Kidney epithelial cell (primary cell): Measurements from ENCODE around the gene GSTT4. TPM values are rescaled to one million over a fixed set of nuclear protein-coding genes. Genes with fewer than 3 reads are reported as not detected.

Experiments
- DNase-seq: peaks from one replicate; pipeline ENCODE4 v3.0.0-alpha.2; 2010; ENCODE audit warnings: low read depth
- H3K27me3 ChIP-seq: 2 replicates; pipeline ENCODE4 v1.6.0; 2011; ENCODE audit warnings: low read length; ENCODE audit not compliant: control insufficient read depth, insufficient read depth
- H3K36me3 ChIP-seq: 2 replicates; pipeline ENCODE4 v1.5.1; 2011; ENCODE audit warnings: low read length; ENCODE audit not compliant: control insufficient read depth, insufficient read depth
- H3K4me3 ChIP-seq: 2 replicates; pipeline ENCODE4 v1.5.1; 2011; ENCODE audit warnings: low read depth, mild to moderate bottlenecking, control low read depth, low read length
- total RNA-seq: library from RNA; depleted of rRNA; stranded (reverse); fragments of >200 nt; gene quantifications from 2 replicates; pipeline ENCODE4 v1.2.3, GENCODE V29; 2015
- TF ChIP-seq, protein P1 (sequence below): IDR thresholded peaks from 2 replicates; pipeline ENCODE4 v1.5.1; 2011; ENCODE audit warnings: mild to moderate bottlenecking, moderate library complexity, low read length, control low read depth, inconsistent platforms; ENCODE audit not compliant: insufficient read depth, poor library complexity, severe bottlenecking

The GSTT4 gene
- total RNA-seq, 1 donor from 2014 or later, result not detected

DNA sequence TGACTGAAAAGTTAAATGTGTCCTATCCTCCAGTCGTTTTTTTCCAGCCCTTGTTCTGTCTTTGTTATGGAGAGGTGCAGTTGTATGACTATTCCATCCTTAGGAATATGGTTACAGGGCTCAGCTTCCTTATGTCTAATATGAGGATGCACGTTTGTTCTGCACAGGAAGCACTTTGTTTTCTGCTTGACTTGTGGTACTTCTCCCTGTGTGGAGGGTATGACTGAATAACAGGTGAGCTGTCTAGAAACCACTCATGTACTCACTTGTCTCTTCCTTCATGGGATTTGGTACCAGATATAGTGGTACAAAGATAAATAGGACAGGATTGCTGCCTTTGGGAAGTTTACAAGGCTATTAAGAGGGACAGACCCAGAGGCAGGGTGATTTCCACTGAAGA lies 23.3 kb upstream of the GSTT4 start:
- TF ChIP-seq, protein P1, sequence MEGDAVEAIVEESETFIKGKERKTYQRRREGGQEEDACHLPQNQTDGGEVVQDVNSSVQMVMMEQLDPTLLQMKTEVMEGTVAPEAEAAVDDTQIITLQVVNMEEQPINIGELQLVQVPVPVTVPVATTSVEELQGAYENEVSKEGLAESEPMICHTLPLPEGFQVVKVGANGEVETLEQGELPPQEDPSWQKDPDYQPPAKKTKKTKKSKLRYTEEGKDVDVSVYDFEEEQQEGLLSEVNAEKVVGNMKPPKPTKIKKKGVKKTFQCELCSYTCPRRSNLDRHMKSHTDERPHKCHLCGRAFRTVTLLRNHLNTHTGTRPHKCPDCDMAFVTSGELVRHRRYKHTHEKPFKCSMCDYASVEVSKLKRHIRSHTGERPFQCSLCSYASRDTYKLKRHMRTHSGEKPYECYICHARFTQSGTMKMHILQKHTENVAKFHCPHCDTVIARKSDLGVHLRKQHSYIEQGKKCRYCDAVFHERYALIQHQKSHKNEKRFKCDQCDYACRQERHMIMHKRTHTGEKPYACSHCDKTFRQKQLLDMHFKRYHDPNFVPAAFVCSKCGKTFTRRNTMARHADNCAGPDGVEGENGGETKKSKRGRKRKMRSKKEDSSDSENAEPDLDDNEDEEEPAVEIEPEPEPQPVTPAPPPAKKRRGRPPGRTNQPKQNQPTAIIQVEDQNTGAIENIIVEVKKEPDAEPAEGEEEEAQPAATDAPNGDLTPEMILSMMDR, result no peak
- DNase-seq, result no peak
- H3K4me3 ChIP-seq, result no peak overlapping the region

DNA sequence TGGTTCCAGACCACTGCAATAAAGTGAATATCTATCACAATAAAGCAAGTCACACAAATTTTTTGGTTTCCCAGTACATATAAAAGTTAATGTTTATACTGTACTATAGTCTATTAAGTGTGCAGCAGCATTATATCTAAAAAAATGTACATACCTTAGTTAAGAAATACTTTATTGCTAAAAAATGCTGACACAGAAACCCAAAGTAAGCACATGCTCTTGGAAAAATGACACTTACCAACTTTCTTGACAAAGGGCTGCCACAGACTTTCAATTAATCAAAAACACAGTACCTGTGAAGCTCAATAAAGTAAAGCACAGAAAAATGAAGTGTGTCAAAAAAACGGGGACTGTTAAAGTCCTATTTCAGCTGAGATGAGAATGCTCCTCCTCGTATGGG lies 22.7 kb upstream of the GSTT4 start:
- Histone ChIP-seq H3K36me3 (no peaks in the 10 kb centered on the region), H3K27me3 (no peaks in the 10 kb centered on the region), H3K4me3 (no peak overlapping the region)
- DNase-seq, result no peak
- TF ChIP-seq, protein P1, result no peak

More for the DNA sequence above, 23.3 kb upstream of the GSTT4 start:
- Histone ChIP-seq H3K27me3 (no peaks in the 10 kb centered on the region), H3K36me3 (no peaks in the 10 kb centered on the region)

DNA sequence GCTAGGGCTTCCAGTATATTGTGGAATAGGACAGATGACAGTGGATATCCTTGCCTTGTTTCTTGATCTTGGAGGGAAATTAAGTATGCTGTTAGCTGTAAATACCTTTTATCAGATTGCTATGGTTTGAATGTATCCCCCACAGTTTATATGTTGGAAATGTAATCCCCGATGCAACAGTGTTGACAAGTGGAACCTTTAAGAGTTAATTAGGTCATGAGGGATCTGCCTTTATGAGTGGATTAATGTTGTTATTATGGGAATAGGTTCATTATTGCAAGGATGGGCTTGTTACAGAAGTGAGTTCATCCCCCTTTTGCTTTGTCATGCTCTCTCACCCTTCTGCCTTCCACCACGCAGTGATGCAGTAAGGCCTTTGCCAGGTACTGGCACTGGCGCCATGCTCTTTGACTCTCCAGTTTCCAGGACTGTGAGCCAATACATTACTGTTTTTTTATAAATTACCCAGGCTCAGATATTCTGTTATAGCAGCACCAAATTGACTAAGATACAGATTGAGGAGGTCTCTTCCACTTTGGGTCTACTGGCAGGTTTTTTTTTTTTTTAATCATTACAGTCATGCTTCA lies 22.2 kb upstream of the GSTT4 start:
- Histone ChIP-seq H3K27me3 (no peaks in the 10 kb centered on the region), H3K36me3 (no peaks in the 10 kb centered on the region), H3K4me3 (no peak overlapping the region)
- no peak for DNase-seq
- TF ChIP-seq, protein P1, result no peak

DNA sequence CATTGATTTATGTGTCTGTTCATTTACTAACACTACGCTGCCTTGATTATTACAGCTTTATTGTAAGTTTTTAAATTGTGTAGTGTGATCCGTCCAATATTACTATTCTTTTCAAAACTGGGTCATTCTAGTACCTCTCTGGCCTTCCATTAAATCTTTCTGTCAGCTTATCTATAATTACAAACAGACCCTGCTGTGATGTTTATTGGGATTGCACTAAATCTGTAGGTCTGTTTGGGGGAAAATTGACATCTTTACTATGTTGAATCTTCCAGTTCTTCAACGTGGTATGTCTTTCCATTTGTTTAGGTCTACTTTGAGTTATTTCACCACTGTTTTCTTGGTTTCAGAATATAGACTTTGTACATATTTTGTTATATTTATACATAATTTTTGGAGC lies 21.5 kb upstream of the GSTT4 start:
- TF ChIP-seq, protein P1, result no peak
- no peak for DNase-seq
- Histone ChIP-seq H3K36me3 (no peaks in the 10 kb centered on the region), H3K27me3 (no peaks in the 10 kb centered on the region), H3K4me3 (no peak overlapping the region)

GRCh38 chr22:24026056-24026455 lies 20.8 kb upstream of the GSTT4 start:
- H3K27me3 ChIP-seq, result no peaks in the 10 kb centered on the region
- DNase-seq, result no peak
- TF ChIP-seq, protein P1, result no peak
- H3K36me3 ChIP-seq, result no peaks in the 10 kb centered on the region
- H3K4me3 ChIP-seq, result no peak overlapping the region

DNA sequence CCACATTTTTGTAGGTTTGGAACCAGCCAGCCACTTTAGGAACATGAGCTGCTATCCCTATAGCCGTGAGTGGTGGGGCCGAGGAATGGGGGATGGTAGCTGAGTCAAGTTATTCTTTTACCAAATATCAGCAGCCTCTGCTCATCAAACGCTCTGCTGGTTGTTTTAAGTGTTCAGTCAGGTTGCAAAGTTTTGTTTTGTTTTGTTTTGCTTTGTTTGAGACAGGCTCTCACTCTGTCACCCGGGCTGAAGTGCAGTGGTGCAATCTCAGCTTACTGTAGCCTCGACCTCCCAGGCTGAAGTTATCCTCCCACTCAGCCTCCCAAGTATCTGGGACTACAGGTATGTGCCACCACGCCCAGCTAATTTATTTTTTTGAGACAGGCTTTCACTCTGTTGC lies 20.2 kb upstream of the GSTT4 start:
- no peak for DNase-seq
- Histone ChIP-seq H3K4me3 (no peak overlapping the region), H3K36me3 (no peaks in the 10 kb centered on the region), H3K27me3 (no peaks in the 10 kb centered on the region)
- TF ChIP-seq, protein P1, result no peak
